NCI-H526 (cell line): Measurements from ENCODE around the gene RAPGEF4.

ENCODE experiments used
- DNase-seq, 2 experiments: peaks; one replicate each; lab custom pipeline; 2025; lab: John Stamatoyannopoulos, UW

The RAPGEF4 gene

DNA sequence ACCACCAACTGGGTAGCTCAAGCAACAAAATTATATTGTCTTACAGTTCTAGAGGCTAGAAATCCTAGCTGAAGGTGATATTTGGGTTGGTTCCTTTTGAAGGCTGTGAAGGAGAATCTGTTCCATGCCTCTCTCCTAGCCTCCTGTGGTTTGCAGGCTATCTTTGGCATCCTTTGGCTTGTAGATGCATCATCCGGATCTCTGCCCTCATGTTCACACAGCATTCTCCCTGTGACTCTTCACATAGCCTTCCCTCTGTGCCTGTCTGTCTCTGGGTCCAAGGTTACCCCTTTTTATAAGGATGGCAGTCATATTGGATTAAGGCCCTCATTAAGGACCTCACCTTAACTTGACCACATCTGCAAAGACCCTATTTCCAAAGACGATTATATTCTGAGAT, 261.4 kb downstream of the RAPGEF4 start:
- DNase-seq, result no peak

DNA sequence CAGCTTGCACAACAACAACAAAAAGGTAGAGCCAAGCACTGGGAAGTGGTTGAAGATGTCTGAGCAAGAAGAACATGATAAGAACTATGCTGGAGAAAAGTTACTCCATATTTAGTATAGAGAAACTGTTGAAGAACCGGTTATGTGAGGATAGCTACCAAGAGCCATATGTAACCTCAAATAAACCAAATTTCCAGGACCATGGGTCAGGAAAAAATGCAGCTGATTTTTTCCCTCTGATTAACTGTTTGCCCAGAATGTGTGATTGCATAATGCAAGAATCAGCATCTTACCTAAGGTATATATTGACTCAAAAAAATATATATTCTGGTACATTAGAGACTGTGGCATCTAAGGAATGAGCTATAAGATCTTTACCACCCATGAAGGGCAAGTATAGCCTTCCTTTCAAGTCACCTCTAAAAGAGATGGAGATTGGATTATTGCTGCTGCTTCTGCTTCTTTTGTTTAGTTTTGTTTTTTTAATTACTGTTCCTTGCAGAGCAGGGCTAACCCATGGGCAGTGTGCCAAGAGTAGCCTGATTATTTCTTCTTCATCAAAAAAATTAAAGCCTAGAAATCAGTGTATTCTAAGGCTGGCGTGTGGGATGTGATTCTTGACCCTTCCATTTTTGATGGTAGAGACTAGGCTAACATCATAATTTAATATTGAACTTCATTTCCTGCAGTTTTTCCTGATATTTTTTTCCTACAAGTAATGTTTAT, 263.1 kb downstream of the RAPGEF4 start:
- no peak for DNase-seq

GRCh38 chr2:172999641-173000386, 264.2 kb downstream of the RAPGEF4 start:
- no peak for DNase-seq

DNA sequence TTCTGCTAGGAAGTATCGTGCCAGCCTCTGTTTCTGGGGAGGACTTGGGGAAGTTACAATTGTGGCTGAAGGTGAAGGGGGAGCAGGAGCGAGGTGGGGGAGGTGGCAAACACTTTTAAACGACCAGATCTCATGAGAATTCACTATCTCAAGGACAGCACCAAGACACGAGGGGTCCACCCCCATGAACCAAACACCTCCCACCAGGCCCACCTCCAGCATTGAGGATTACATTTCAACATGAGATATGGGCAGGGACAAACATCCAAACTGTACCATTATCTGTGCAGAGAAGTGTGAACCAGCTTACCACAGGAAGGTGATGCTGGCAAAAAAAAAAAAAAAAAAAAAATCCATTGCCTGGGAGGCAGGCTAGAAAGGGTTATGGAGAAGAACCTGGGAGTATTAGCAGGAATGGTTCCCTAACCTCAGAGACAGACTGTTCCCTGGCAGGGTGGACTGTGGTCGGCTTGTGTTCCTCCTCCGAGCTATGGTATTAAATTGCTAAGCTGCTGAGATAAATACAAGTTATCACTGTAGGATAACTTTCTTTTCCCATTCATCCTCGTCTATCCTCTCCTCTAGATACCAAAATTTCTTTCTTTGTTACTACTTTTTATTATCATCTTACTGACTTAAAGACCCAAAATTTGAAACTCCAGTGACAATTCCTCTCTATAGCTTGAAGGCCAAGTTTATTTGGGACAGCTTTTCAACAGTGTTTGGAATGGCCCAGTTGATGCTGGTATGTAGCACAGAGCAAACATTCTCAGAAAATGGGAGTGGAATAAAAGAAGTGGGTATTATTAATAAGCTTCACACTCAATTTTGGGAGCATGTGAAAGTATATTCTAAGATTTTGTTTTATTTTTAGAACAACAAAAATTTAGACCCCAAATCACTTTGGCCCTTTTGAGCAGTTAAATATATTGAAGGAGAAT, 266.3 kb downstream of the RAPGEF4 start:
- DNase-seq, result no peak

DNA sequence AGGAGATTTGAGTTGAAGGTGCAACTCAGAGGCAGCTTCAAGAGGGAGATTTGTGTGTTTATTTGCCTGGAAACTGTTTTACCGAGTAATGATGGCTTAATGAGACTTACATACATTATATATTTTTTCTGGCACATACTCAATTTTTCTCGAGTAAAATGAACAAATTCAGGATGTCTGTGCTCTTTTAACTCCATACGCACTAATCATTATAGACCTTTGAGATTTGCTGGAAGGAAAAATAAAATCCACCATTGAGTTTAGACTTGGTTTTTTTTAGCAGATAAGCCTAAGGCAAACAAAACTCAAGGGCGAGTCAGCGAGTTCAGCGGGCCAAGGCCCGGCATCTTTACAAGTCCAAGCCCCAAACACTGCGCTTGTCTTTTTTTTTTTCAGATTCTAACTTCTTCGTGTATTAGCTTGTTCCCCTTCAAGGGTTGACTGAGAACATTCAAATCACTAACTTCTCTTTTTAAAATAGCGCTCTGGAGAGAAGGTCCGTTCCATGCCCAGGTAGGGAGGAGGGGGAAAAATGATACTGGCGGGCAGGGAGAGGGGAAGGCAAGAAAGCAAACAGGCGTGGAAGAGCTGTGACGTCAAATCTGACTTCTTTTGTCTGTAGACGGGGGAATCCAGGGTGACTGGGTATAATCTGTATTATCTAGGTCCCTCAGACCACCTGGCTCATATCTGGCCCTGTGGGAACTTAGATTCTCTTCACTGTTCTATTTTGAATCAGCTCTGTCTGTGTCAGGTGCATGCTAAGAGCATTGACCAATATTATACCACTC, 267.3 kb downstream of the RAPGEF4 start:
- no peak for DNase-seq

GRCh38 chr2:173008786-173009185, 273.1 kb downstream of the RAPGEF4 start:
- no peak for DNase-seq

GRCh38 chr2:173010233-173010632, 274.6 kb downstream of the RAPGEF4 start:
- DNase-seq, result no peak

- no peak for DNase-seq
These were observed 280.8 kb downstream of the RAPGEF4 start for GRCh38 chr2:173016451-173016850.

- no peak for DNase-seq
These were observed 282.2 kb downstream of the RAPGEF4 start for GRCh38 chr2:173017646-173018420.

DNA sequence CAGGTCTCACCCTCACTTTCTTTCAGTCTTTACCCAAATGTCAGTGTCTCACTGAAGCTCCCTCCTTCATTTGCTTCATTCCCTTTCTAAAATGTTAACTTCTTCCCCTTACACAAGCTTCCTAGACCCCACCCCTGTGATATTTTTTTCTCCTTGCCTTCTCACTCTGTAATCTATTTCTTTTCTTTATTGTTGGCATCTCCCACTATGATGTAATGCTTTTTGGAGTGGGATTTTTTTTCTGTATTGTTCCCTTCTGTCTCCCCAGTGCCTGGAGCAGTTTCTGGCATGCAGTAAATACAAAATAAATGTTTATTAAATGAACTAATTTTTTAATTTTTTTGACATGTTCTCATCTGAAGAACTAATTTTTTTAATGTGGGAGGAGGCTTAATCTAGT, 284.1 kb downstream of the RAPGEF4 start:
- no peak for DNase-seq

- peak in 1 of 2 experiments; percentile 10 for DNase-seq
These were observed 286.3 kb downstream of the RAPGEF4 start for GRCh38 chr2:173021939-173022371.

DNA sequence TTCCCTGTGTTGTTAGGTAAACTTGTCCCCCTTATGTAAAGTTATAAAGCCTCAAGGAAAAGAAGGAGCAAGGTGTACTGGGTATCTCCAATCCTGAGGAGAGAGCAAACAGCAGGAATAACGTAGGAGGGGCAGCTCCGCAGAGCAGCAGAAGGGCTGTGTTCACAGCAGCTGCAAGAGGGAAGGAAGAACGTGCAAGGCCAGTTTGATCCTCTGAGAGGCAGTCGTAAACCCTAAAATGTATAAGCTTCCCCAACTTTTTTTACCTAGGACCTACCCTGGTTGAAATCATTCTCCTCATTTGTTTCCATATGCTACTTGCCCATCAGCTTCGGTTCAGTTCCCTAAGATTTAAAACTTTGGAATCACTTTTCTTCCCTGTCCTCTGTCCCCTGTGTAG, 288.1 kb downstream of the RAPGEF4 start:
- DNase-seq, result no peak

- DNase-seq, result no peak
These were observed 290.8 kb downstream of the RAPGEF4 start for GRCh38 chr2:173026479-173026878.

- DNase-seq, result peak; percentile 60 to 91
These were observed 291.8 kb downstream of the RAPGEF4 start for GRCh38 chr2:173027181-173028128.

DNA sequence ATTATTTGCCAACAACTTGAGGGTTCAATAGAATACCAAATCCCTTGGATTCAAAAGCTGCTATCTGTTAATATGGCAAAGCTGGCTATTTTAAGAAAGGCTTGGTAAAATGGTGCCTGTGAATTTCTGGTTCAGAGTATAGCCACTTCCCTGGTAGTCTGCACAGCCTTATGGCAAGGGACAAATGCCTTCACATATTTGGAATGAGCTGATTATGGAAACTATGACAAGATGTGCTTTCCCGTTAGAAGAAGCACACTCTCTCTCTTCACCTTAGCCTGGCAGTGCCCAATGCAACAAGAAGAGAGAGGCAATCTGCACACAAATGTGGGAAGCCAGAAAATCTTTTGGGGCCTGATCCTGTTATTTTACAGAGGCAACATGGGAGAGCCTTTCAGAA, 292.5 kb downstream of the RAPGEF4 start:
- DNase-seq, result no peak

GRCh38 chr2:173028671-173029070, 293.0 kb downstream of the RAPGEF4 start:
- no peak for DNase-seq

DNA sequence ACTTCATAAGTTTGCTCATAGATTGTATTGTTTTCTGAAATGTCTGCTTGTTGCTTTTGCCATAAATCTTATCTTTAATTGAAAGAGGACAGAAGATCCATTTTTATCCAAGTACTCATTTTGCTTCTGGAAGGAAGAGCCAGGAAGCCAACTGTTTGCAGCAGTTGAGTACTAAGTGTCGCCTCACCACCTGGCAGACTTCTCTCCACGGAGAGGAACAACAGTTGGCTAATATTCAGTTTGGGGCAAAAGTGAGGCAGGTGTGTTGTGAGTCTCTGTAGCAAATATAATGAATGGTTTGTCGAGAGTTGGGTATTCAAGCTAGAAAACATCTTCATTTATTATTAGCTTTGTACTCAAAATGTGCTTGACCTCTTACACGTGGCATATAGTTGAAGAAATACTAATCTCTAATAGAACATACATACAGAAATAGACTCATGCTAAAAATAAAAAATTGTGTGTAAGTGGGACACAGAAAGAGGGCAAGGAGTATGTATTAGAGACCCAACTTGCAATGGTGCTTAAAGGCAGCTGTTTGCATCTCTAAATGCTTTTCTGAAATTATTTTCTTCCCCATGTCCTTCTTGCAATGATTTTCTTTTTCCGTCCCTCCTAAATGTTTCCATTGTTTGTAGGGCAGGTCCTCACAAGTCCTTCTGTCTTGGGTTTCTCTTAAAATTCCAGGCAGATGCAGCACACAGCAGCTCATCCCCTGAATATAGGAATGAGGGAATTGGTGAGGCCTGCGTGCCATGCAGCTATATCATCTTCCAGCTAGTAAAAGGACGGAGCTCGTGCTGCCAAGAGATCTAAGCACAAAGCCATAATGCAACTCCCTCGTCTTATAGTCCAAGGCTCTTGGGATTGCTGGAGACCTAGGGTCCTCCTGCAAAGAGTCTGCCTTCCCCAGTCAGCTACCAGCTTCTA, 295.2 kb downstream of the RAPGEF4 start:
- no peak for DNase-seq

DNA sequence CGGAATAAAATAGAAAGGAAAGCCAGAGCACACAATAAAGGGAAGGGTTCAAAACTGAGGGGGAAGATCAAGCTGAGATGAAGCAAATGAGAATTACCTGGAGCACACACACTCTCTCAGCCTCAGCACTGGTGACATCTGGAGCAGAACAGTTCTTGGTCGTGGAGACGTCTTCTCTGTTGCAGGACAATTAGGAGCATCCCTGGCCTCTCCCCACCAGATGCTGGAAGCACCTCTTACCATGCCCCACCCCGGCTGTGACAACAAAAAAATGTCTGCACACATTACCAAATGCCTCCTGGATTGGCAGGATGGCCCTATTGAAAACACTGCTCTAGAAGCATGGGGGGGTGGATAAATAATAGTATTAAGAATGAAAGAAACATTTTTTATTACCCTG, 296.4 kb downstream of the RAPGEF4 start:
- no peak for DNase-seq
